OCI-LY1 (cell line): ENCODE measurements around the gene CDC25B.

Source experiments
- H2AFZ ChIP-seq: fragments of 200-600 bp; sonication (generic), shearing (Covaris generic); 2 replicates; pipeline ENCODE4 v1.6.0; 2014; ENCODE audit warnings: antibody characterized with exemption, mild to moderate bottlenecking, low read length
- H3F3A ChIP-seq: fragments of 200-600 bp; sonication (generic), shearing (Covaris generic); 2 replicates; pipeline ENCODE4 v1.6.0; 2014; ENCODE audit warnings: mild to moderate bottlenecking, antibody characterized with exemption, low read length, moderate library complexity; ENCODE audit not compliant: insufficient read depth
- H3K27ac ChIP-seq: fragments of 200-600 bp; sonication (generic); 2 replicates; pipeline ENCODE4 v1.5.1; 2014; ENCODE audit warnings: low read length, mixed run types, mild to moderate bottlenecking, low read depth; ENCODE audit not compliant: poor library complexity, severe bottlenecking
- H3K27me3 ChIP-seq: fragments of 200-600 bp; sonication (generic); 2 replicates; pipeline ENCODE4 v1.6.0; 2014; ENCODE audit warnings: antibody characterized with exemption, mild to moderate bottlenecking, low read length, moderate library complexity; ENCODE audit not compliant: insufficient read depth
- H3K36me3 ChIP-seq: fragments of 200-600 bp; sonication (generic); 2 replicates; pipeline ENCODE4 v1.6.1; 2014; ENCODE audit warnings: mild to moderate bottlenecking, antibody characterized with exemption, low read length, moderate library complexity, mixed read lengths; ENCODE audit not compliant: insufficient read depth
- H3K4me1 ChIP-seq: fragments of 200-600 bp; sonication (generic); 2 replicates; pipeline ENCODE4 v1.5.1; 2014; ENCODE audit warnings: mild to moderate bottlenecking, low read length, moderate library complexity; ENCODE audit not compliant: insufficient read depth, severe bottlenecking
- H3K4me2 ChIP-seq: fragments of 200-600 bp; sonication (generic), shearing (Covaris generic); 2 replicates; pipeline ENCODE4 v1.6.1; 2014; ENCODE audit warnings: low read length
- H3K4me3 ChIP-seq: fragments of 200-600 bp; sonication (generic); 2 replicates; pipeline ENCODE4 v1.5.1; 2014; ENCODE audit warnings: low read length, low read depth, mild to moderate bottlenecking, mixed read lengths; ENCODE audit not compliant: poor library complexity, severe bottlenecking
- H3K79me2 ChIP-seq: fragments of 200-600 bp; shearing (Covaris generic); 2 replicates; pipeline ENCODE4 v1.6.1; 2016; ENCODE audit warnings: mixed run types, low read length, mixed read lengths; ENCODE audit not compliant: insufficient read depth
- H3K9ac ChIP-seq: fragments of 200-600 bp; sonication (generic), shearing (Covaris generic); 2 replicates; pipeline ENCODE4 v1.6.1; 2014; ENCODE audit warnings: mild to moderate bottlenecking, low read length, mixed read lengths
- H3K9me2 ChIP-seq: fragments of 200-600 bp; sonication (generic), shearing (Covaris generic); 2 replicates; pipeline ENCODE4 v1.6.1; 2014; ENCODE audit warnings: low read depth, mild to moderate bottlenecking, low read length, mixed read lengths
- H3K9me3 ChIP-seq: fragments of 200-600 bp; shearing (Covaris generic); 2 replicates; pipeline ENCODE4 v1.6.1; 2014; ENCODE audit warnings: low read length, mixed read lengths
- H4K20me1 ChIP-seq: fragments of 200-600 bp; sonication (generic), shearing (Covaris generic); 2 replicates; pipeline ENCODE4 v1.6.0; 2016; ENCODE audit warnings: mild to moderate bottlenecking, low read length; ENCODE audit not compliant: insufficient read depth
- CTCF ChIP-seq: fragments of 200-600 bp; sonication (generic), shearing (Covaris generic); IDR thresholded peaks from 2 replicates; pipeline ENCODE4 v1.5.1; 2017; ENCODE audit warnings: mild to moderate bottlenecking, antibody characterized with exemption, low read length, moderate library complexity, mixed read lengths
- EZH2 ChIP-seq: fragments of 200-600 bp; sonication (generic), shearing (Covaris generic); IDR thresholded peaks from 2 replicates; pipeline ENCODE4 v1.8.0; 2017; ENCODE audit warnings: borderline replicate concordance, mixed run types, mild to moderate bottlenecking, antibody characterized with exemption, low read length, moderate library complexity, mixed read lengths

CDC25B gene

GRCh38 chr20:3794701-3795420 is 1.2 kb upstream of the CDC25B start:
- Histone ChIP-seq H3K9ac (peak overlapping the region; percentile 93; the same call in 1 of the 2 replicates), H3K4me3 (peak overlapping the region; percentile 86), H3K27me3 (no peaks in the 10 kb centered on the region), H3K4me2 (peak overlapping the region; percentile 92), H3F3A (no peaks in the 10 kb centered on the region), H3K9me3 (no peaks in the 10 kb centered on the region), H2AFZ (no peak overlapping the region), H3K4me1 (peaks cover 36% of the 10 kb centered on the region), H3K79me2 (0 out of 2 replicates have a peak, but pooled peaks cover 6% of the 10 kb centered on the region), H4K20me1 (no peaks in the 10 kb centered on the region), H3K9me2 (no peaks in the 10 kb centered on the region), H3K27ac (peak overlapping the region; percentile 88), H3K36me3 (no peaks in the 10 kb centered on the region)
- TF ChIP-seq CTCF: no peak
- no peak for TF ChIP-seq EZH2

- no peaks in the 10 kb centered on the region for H3F3A ChIP-seq
- H3K27ac ChIP-seq: peak overlapping the region; percentile 95
- H3K36me3 ChIP-seq: peaks cover 18% of the 10 kb centered on the region
- peak overlapping the region; percentile 86 for H3K4me3 ChIP-seq
- H3K27me3 ChIP-seq: no peaks in the 10 kb centered on the region
- H3K4me2 ChIP-seq: peak overlapping the region; percentile 95
- H3K79me2 ChIP-seq: 0 out of 2 replicates have a peak, but pooled peaks cover 6% of the 10 kb centered on the region
- no peaks in the 10 kb centered on the region for H3K9me3 ChIP-seq
- H3K4me1 ChIP-seq: peaks cover 44% of the 10 kb centered on the region
- no peak for TF ChIP-seq CTCF
- no peak for TF ChIP-seq EZH2
- no peaks in the 10 kb centered on the region for H4K20me1 ChIP-seq
- no peak overlapping the region for H2AFZ ChIP-seq
- peak overlapping the region; percentile 96 for H3K9ac ChIP-seq
- H3K9me2 ChIP-seq: no peaks in the 10 kb centered on the region
These were observed 541 bp downstream of the CDC25B start for GRCh38 chr20:3796477-3797225.

- Histone ChIP-seq H3F3A (no peaks in the 10 kb centered on the region), H3K36me3 (peaks cover 23% of the 10 kb centered on the region), H3K9me2 (no peaks in the 10 kb centered on the region), H3K9ac (peak overlapping the region; percentile 96), H3K79me2 (0 out of 2 replicates have a peak, but pooled peaks cover 6% of the 10 kb centered on the region), H3K4me1 (peaks cover 44% of the 10 kb centered on the region), H3K9me3 (no peaks in the 10 kb centered on the region), H3K4me2 (peak overlapping the region; percentile 95), H2AFZ (no peak overlapping the region), H3K4me3 (peak overlapping the region; percentile 86), H3K27me3 (no peaks in the 10 kb centered on the region), H4K20me1 (no peaks in the 10 kb centered on the region), H3K27ac (peak overlapping the region; percentile 95)
- no peak for TF ChIP-seq EZH2
These were observed 1.1 kb downstream of the CDC25B start for GRCh38 chr20:3797226-3797545.
